NT2/D1 (cell line): Measurements from ENCODE around the gene SLC25A25.

Experiments
- SUZ12 ChIP-seq: IDR thresholded peaks from 2 replicates; pipeline ENCODE4 v1.6.1; 2011; ENCODE audit not compliant: insufficient read length, insufficient read depth; ENCODE audit errors: extremely low read depth
- YY1 ChIP-seq: IDR thresholded peaks from 2 replicates; pipeline ENCODE4 v1.6.1; 2011; ENCODE audit not compliant: insufficient read length, insufficient read depth
- ZNF274 ChIP-seq: IDR thresholded peaks from 2 replicates; pipeline ENCODE4 v1.6.1; 2011; ENCODE audit warnings: mild to moderate bottlenecking, low read depth, low read length

GRCh38 chr9:128054087-128054486 lies 13.9 kb upstream of the SLC25A25 start:
- TF ChIP-seq YY1 (no peak), ZNF274 (no peak), SUZ12 (no peak)
